Measurements from ENCODE around the gene ZNF580. TPM values are rescaled to one million over a fixed set of nuclear protein-coding genes. Genes with fewer than 3 reads are reported as not detected.

The ZNF580 gene
- total and polyA plus RNA-seq, 9 of the 15 experiments (the other 6 are each of a cell fraction or from before 2014, with no cell fraction given), result 2.3 to 47.4 (median 6.0) TPM

DNA sequence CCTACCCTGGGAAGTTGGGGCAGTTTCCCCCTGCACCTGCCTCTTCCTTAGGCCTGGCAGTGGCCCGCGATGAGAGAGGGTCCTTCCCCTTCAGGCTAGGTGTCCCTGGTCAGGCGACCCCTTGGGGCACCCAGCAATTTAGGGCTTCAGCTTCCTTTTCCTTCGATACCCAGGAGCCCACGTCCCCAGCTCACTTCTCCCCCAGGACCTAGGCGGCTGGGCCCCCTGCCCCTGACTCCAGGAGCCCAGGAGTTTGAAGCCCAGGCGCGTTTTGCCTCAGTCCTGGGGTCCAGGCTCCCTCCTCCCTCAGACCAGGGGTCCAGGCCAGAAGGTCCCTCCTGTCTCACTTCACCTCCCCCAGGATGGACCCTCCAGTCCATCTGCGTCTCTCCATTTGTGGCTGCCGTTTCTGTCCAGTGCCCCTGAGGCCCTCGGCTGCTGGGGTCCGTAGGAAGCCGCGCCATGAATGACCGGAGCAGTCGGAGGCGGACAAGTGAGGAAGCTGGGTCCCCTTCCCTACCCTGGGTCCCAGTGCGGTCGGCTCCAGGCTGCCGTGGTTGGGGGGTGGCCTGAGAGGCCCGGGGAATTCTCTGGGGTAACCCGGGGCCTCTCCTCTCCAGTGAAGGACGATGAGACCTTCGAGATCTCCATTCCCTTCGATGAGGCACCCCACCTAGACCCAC, 7.9 kb downstream of the ZNF580 start:
- ChIA-PET POLR2A (interaction anchor here (0.6 to 1.8 kb wide), 6 partner anchors 11 to 612 kb away, joined by 3 to 7 read pairs (median 4); no protein-coding TSS in a partner anchor), CTCF (ENCODE audit: low intra/inter-chr PET ratio) (no interaction called here)
- in situ Hi-C loops (cut with MboI) (loop anchor here (25.0 kb wide), 2 partner anchors 511 to 664 kb away; partner anchors contain the start of genes TNNT1 and ZSCAN5A), intact Hi-C loops (cut with micrococcal nuclease) (no loop called here)
- no peaks in the 10 kb centered on the region for H3K9me3 ChIP-seq (replicated peaks; ENCODE audit: control insufficient read depth, insufficient read depth, low read depth, low read length)
- peak overlapping the region; percentile 90 for H3K27ac ChIP-seq (ENCODE audit: extremely low read depth, low read depth, low read length)
- WGBS (ENCODE audit: insufficient coverage, low coverage, missing lambda C conversion rate), result 16% methylated on average over 14 of the region's 25 CpGs
- no peak for FAIRE-seq
- H2AFZ ChIP-seq (ENCODE audit: low read depth, low read length), result peak overlapping the region; percentile 95
- peak overlapping the region; percentile 90 for H3K4me2 ChIP-seq (ENCODE audit: insufficient read depth, low read length)
- peak; percentile 3 for ATAC-seq
- H3K9ac ChIP-seq (ENCODE audit: insufficient read depth in 1 of 2, low read depth in 2 of 2, low read length in 2 of 2), result peak overlapping the region; percentile 89 to 98
- peaks cover 22 to 80% of the 10 kb centered on the region in 2 experiments; a peak in 4 of 5 replicates for H3K4me1 ChIP-seq (replicated peaks in 1 of 2; ENCODE audit: control insufficient read depth in 2 of 2, insufficient read depth in 2 of 2, low read length in 2 of 2)
- H3K79me2 ChIP-seq (ENCODE audit: control insufficient read depth, insufficient read depth, low read length), result peaks cover 51% of the 10 kb centered on the region
- DNase-seq (ENCODE audit: extremely low read depth in 1 of 4, low spot score in 3 of 4), result no peak
- H3K4me3 ChIP-seq, result peak overlapping the region; percentile 68
- no peaks in the 10 kb centered on the region for H3K9me1 ChIP-seq (ENCODE audit: control insufficient read depth, insufficient read depth, low read length)
- H3K36me3 ChIP-seq (ENCODE audit: control insufficient read depth, insufficient read depth, low read length), result peaks cover 48% of the 10 kb centered on the region; the same call in 2 of the 3 replicates
- no TSS peak for BruUV-seq (replicated peaks)
- H3K27me3 ChIP-seq (ENCODE audit: control insufficient read depth in 2 of 2, insufficient read depth in 2 of 2, low read length in 2 of 2), result no peaks in the 10 kb centered on the region
- no peaks in the 10 kb centered on the region for H4K20me1 ChIP-seq (replicated peaks; ENCODE audit: control insufficient read depth, insufficient read depth, low read length)
- TF ChIP-seq POLR2G (IDR thresholded peaks at IDR 0.05; ENCODE audit: low read depth, low read length) (0 out of 2 replicates have a peak, but pooled peaks have one; percentile 17), ZNF165 (CRISPR knock-in tag; IDR thresholded peaks at IDR 0.05; ENCODE audit: borderline replicate concordance) (0 out of 2 replicates have a peak, but pooled peaks have one; percentile 4), PHF8 (IDR thresholded peaks at IDR 0.05; ENCODE audit: borderline replicate concordance, low read length) (peak; percentile 52; the same call in 1 of the 2 replicates), ZFX (CRISPR knock-in tag; IDR thresholded peaks at IDR 0.05) (peak; percentile 49), KDM5B (IDR thresholded peaks at IDR 0.05; ENCODE audit: insufficient replicate concordance, low read depth, low read length) (peak; percentile 62), ZNF717 (CRISPR knock-in tag; IDR thresholded peaks at IDR 0.05) (no peak), HMG20B (CRISPR knock-in tag; IDR thresholded peaks at IDR 0.05) (no peak)
- TF ChIP-seq, protein P1, sequence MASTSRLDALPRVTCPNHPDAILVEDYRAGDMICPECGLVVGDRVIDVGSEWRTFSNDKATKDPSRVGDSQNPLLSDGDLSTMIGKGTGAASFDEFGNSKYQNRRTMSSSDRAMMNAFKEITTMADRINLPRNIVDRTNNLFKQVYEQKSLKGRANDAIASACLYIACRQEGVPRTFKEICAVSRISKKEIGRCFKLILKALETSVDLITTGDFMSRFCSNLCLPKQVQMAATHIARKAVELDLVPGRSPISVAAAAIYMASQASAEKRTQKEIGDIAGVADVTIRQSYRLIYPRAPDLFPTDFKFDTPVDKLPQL (IDR thresholded peaks at IDR 0.05; ENCODE audit: extremely low read depth, insufficient read length), result no peak
- TF ChIP-seq, protein P2, sequence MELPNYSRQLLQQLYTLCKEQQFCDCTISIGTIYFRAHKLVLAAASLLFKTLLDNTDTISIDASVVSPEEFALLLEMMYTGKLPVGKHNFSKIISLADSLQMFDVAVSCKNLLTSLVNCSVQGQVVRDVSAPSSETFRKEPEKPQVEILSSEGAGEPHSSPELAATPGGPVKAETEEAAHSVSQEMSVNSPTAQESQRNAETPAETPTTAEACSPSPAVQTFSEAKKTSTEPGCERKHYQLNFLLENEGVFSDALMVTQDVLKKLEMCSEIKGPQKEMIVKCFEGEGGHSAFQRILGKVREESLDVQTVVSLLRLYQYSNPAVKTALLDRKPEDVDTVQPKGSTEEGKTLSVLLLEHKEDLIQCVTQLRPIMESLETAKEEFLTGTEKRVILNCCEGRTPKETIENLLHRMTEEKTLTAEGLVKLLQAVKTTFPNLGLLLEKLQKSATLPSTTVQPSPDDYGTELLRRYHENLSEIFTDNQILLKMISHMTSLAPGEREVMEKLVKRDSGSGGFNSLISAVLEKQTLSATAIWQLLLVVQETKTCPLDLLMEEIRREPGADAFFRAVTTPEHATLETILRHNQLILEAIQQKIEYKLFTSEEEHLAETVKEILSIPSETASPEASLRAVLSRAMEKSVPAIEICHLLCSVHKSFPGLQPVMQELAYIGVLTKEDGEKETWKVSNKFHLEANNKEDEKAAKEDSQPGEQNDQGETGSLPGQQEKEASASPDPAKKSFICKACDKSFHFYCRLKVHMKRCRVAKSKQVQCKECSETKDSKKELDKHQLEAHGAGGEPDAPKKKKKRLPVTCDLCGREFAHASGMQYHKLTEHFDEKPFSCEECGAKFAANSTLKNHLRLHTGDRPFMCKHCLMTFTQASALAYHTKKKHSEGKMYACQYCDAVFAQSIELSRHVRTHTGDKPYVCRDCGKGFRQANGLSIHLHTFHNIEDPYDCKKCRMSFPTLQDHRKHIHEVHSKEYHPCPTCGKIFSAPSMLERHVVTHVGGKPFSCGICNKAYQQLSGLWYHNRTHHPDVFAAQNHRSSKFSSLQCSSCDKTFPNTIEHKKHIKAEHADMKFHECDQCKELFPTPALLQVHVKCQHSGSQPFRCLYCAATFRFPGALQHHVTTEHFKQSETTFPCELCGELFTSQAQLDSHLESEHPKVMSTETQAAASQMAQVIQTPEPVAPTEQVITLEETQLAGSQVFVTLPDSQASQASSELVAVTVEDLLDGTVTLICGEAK (IDR thresholded peaks at IDR 0.05), result 0 out of 2 replicates have a peak, but pooled peaks have one; percentile 36
- TF ChIP-seq, protein P2 (CRISPR knock-in tag; IDR thresholded peaks at IDR 0.05), result no peak
